Fibroblast of lung (primary cell): Measurements from ENCODE around the gene TXNRD2. TPM values are rescaled to one million over a fixed set of nuclear protein-coding genes. Genes with fewer than 3 reads are reported as not detected.

Experiments
- DNase-seq, 2 donors: peaks; one replicate each; pipeline versions ENCODE4 v3.0.0 to v3.0.0-alpha.2; 2010; ENCODE audit warnings: low read depth in 2 of 2
- H2AFZ ChIP-seq: 2 replicates; pipeline ENCODE4 v1.5.1; 2012; ENCODE audit warnings: low read length, control low read depth, inconsistent platforms
- H3K27ac ChIP-seq: 2 replicates; pipeline ENCODE4 v1.5.1; 2011; ENCODE audit warnings: low read length, control low read depth; ENCODE audit not compliant: insufficient read depth
- H3K27me3 ChIP-seq: 2 replicates; pipeline ENCODE4 v1.5.1; 2011; ENCODE audit warnings: mild to moderate bottlenecking, low read length; ENCODE audit not compliant: control insufficient read depth, insufficient read depth
- H3K36me3 ChIP-seq: 2 replicates; pipeline ENCODE4 v1.5.1; 2011; ENCODE audit warnings: low read length; ENCODE audit not compliant: control insufficient read depth, insufficient read depth
- H3K4me1 ChIP-seq: 2 replicates; pipeline ENCODE4 v1.5.1; 2011; ENCODE audit warnings: low read length; ENCODE audit not compliant: control insufficient read depth, insufficient read depth; ENCODE audit errors: extremely low read depth
- H3K4me2 ChIP-seq: 2 replicates; pipeline ENCODE4 v1.5.1; 2011; ENCODE audit warnings: low read length, control low read depth; ENCODE audit not compliant: insufficient read depth; ENCODE audit errors: extremely low read depth
- H3K4me3 ChIP-seq, 4 experiments: fragments of 200-600 bp in 1 of 4; sonication (generic) in 1 of 4; replicated peaks in 1 of 4; 2 replicates each; pipeline ENCODE4 v1.5.1; 2011 to 2016; ENCODE audit warnings: low read length in 4 of 4, low read depth in 3 of 4, mild to moderate bottlenecking in 3 of 4, control low read depth in 2 of 4, inconsistent platforms in 1 of 4, mixed read lengths in 1 of 4; ENCODE audit not compliant: insufficient read depth in 1 of 4; ENCODE audit errors: control extremely low read depth in 1 of 4
- H3K79me2 ChIP-seq: 2 replicates; pipeline ENCODE4 v1.5.1; 2012; ENCODE audit warnings: mild to moderate bottlenecking, low read length, inconsistent platforms; ENCODE audit not compliant: control insufficient read depth, insufficient read depth
- H3K9ac ChIP-seq: 2 replicates; pipeline ENCODE4 v1.5.1; 2011; ENCODE audit warnings: mild to moderate bottlenecking, low read length, control low read depth; ENCODE audit not compliant: insufficient read depth
- H3K9me3 ChIP-seq: 2 replicates; pipeline ENCODE4 v1.5.1; 2012; ENCODE audit warnings: low read depth, low read length; ENCODE audit not compliant: control insufficient read depth, insufficient read depth
- H4K20me1 ChIP-seq: 2 replicates; pipeline ENCODE4 v1.5.1; 2011; ENCODE audit warnings: low read length; ENCODE audit not compliant: control insufficient read depth, insufficient read depth; ENCODE audit errors: extremely low read depth
- CTCF ChIP-seq, 2 donors: IDR thresholded peaks in 1 of 2; conservative IDR thresholded peaks in 1 of 2; 1 replicate in 1 of 2; 2 replicates in 1 of 2; pipeline ENCODE4 v1.5.1; 2011 to 2012; ENCODE audit warnings: low read length in 2 of 2, control low read depth in 1 of 2, inconsistent platforms in 1 of 2, low read depth in 1 of 2, mild to moderate bottlenecking in 1 of 2
- EZH2 ChIP-seq: IDR thresholded peaks from 2 replicates; pipeline ENCODE4 v1.5.1; 2012; ENCODE audit warnings: low read length, control low read depth, mild to moderate bottlenecking; ENCODE audit errors: missing control alignments
- polyA plus RNA-seq, 2 donors: library from polyadenylated mRNA; depleted of rRNA in 1 of 2; stranded (reverse) in 1 of 2; unstranded in 1 of 2; fragments of >200 nt; gene quantifications; 2 replicates each; pipeline ENCODE4 v1.2.1, GENCODE V29; 2011 to 2012; ENCODE audit warnings: missing spikeins in 1 of 2
- total RNA-seq: library from RNA; depleted of rRNA; stranded (reverse); fragments of >200 nt; gene quantifications from 2 replicates; pipeline ENCODE4 v1.2.1, GENCODE V29; 2014

Gene TXNRD2
- total and polyA plus RNA-seq, 2 donors (not counting 1 experiment from before 2014, with no cell fraction given): 13.2 to 30.7 TPM

DNA sequence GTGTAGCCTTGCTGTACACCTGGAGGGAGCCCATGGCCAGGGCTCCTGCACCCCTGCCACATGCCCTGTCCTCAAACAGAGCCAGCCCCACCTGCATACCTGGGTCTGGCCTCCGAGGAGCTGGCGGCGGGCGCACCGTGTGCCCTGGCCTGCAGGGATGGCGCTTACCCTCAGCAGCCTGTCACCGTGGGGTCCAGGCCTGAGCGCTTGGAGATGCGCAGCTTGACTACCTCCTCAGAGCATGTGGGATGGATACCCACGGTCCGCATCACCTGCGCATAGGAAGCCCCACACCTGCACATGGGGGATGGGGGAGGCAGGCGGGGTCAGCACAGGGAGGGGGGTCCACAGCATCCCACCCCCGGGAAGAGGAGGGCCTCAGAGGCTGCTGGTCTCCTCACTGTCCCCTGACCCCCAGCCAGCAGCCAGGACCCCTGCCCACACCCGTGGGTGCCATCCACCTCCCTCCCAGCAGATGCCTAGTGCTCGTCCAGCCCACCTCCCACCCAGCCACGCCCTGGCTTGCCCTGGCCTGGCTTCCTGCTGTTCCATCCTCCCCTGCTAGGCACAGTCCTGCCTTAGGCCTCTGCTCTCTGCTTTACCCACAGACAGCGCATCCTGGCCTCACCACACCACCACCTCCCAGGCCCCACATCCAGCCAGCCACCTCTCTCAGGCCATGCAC is 64.5 kb downstream of the TXNRD2 start:
- TF ChIP-seq EZH2 (no peak), CTCF (conservative IDR thresholded peaks at IDR 0.05 in 1 of 2, IDR thresholded peaks at IDR 0.05 in 1 of 2; ENCODE audit: low read depth in 1 of 2, low read length in 2 of 2) (no peak)
- Histone ChIP-seq H3K4me1 (peaks cover 31% of the 10 kb centered on the region), H3K4me3 (no peak overlapping the region), H3K4me2 (no peak overlapping the region), H3K79me2 (peaks cover 8% of the 10 kb centered on the region), H3K9ac (no peak overlapping the region), H3K36me3 (peaks cover 10% of the 10 kb centered on the region), H3K27me3 (no peaks in the 10 kb centered on the region), H2AFZ (no peak overlapping the region), H3K9me3 (no peaks in the 10 kb centered on the region), H4K20me1 (no peaks in the 10 kb centered on the region), H3K27ac (no peak overlapping the region)
- DNase-seq: no peak

- H3K4me3 ChIP-seq: no peak overlapping the region
- no peak for TF ChIP-seq CTCF (conservative IDR thresholded peaks at IDR 0.05 in 1 of 2, IDR thresholded peaks at IDR 0.05 in 1 of 2; ENCODE audit: low read depth in 1 of 2, low read length in 2 of 2)
- no peak for TF ChIP-seq EZH2
- no peaks in the 10 kb centered on the region for H3K27me3 ChIP-seq
- H3K27ac ChIP-seq: no peak overlapping the region
- H3K4me2 ChIP-seq: no peak overlapping the region
- H2AFZ ChIP-seq: no peak overlapping the region
- peaks cover 10% of the 10 kb centered on the region for H3K36me3 ChIP-seq
- peaks cover 8% of the 10 kb centered on the region for H3K79me2 ChIP-seq
- no peak for DNase-seq
- no peaks in the 10 kb centered on the region for H3K9me3 ChIP-seq
- H3K9ac ChIP-seq: no peak overlapping the region
- H4K20me1 ChIP-seq: no peaks in the 10 kb centered on the region
- peaks cover 25% of the 10 kb centered on the region for H3K4me1 ChIP-seq
Observed at GRCh38 chr22:19876314-19876940, 65.2 kb downstream of the TXNRD2 start.

GRCh38 chr22:19875531-19876313 is 65.9 kb downstream of the TXNRD2 start:
- no peak for DNase-seq
- H3K27me3 ChIP-seq: no peaks in the 10 kb centered on the region
- TF ChIP-seq EZH2: no peak
- TF ChIP-seq CTCF (conservative IDR thresholded peaks at IDR 0.05 in 1 of 2, IDR thresholded peaks at IDR 0.05 in 1 of 2; ENCODE audit: low read depth in 1 of 2, low read length in 2 of 2): no peak
- H3K27ac ChIP-seq: no peak overlapping the region
- H3K9ac ChIP-seq: no peak overlapping the region
- no peak overlapping the region for H2AFZ ChIP-seq
- H3K4me1 ChIP-seq: peaks cover 21% of the 10 kb centered on the region
- peaks cover 8% of the 10 kb centered on the region for H3K79me2 ChIP-seq
- no peak overlapping the region for H3K4me3 ChIP-seq
- peaks cover 10% of the 10 kb centered on the region for H3K36me3 ChIP-seq
- no peaks in the 10 kb centered on the region for H3K9me3 ChIP-seq
- H4K20me1 ChIP-seq: no peaks in the 10 kb centered on the region
- H3K4me2 ChIP-seq: no peak overlapping the region
